RCC 7860 (cell line): ENCODE data around the gene USP10.

Experiments used
- DNase-seq: peaks from one replicate; pipeline ENCODE4 v3.0.0-alpha.2; 2015; ENCODE audit warnings: low spot score
- FAIRE-seq: peaks from 2 replicates; lab custom pipeline; 2012; peaks lifted over from hg19 to GRCh38; lab: Jason Lieb, UNC

USP10 gene

DNA sequence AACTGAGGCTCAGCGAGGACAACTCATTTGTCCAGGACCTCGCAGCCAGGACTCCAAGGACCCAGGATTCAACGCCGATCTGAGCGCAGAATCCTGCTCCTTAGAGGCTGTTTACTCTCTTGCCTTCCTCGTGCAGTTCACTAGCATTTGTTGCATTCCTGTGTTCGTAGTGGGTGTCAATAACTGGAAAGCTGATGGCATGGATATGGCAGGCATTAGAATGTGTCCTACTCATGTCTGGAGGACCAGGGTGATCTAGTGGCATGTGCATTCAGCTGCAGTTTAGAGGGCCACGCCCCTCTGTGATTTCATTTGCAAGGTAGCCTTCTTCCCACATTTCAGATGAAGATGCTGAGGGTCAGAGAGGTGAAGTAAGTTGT lies 120.5 kb downstream of the USP10 start:
- no peak for DNase-seq

DNA sequence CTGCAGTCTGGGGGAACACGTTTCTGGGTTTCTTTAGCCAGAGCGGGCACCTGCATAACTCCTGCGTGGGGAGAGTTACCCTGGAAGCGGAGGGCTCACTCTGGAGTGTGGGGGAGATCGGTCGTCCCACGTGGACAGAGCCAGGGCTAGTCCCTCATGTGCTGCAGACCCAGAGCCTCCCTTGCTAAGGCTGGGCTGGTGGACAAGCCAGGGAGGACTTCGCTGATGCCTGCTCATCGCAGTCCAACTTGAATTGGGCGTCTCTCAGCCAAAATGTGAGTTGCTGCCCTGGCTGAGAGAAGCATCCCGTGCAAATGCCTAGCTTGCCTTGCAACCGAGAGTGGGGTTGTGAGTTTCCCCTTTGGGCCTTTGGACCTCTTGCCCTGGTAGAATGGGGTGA lies 121.0 kb downstream of the USP10 start:
- DNase-seq (no peak), FAIRE-seq (no peak)

More for the DNA sequence above, 120.5 kb downstream of the USP10 start:
- FAIRE-seq = no peak

DNA sequence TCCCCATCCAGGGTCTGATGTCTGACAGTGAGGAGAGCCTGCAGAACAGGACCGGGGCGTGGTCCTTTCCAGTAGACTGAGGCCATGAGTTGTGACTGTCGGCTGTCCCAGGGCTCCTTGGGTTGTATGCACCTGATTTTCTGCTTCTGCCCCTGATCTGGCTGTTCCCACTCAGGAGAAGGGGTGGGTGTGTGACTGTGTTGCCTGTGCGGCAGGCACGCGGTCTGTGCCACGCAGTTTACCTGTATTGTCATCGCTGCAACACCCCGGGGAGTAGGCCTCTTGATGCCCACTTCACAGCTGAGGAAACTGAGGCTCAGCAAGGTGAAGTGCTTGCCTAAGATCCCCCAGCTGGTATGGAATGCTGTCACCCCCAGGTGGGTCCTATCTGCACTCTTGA lies 121.4 kb downstream of the USP10 start:
- DNase-seq (no peak), FAIRE-seq (no peak)

DNA sequence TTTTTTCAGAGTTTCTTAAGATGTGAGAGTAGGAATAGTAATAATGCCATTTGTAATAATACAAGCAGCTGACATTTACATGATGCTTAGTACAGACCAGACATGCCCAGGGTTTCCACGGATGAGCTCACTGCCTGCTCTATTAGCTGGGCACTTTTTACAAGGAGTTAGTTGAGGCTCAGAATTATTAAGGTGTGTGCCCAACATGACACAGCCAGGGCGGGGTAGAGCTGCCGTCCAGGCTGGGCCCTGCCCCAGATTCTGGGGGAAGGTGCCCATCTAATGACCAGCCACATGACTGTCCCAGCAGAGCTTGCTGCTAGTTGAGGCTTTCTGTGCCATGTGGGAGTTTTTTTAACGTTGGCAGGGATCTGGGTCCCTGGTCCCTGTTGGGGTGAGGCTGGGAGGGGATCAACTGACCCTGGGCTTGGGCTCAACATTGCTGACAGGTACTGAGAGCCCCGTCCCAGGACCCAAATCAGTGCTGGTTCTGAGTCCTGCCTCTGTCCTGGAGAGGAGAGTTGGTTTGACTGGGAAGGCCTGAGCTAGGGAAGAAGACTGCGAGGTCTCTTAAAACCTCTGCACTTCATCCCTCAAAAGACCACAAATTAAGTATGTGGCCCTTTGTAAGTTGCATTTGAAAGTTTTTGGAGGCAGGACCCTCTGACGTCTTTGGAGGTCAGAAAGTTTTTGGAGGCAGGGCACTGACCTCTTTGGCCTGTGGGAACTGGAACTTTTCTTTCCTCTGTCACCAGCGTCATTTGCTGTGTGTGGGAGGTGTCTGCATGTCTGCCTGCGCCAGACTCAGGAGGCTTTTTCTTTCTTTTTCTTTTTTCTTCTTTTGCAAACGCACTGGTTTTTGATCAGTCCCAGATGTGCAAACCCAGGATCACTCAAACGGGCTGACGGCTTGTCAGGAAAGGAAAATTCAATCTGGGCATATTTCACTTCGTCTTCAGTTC lies 122.2 kb downstream of the USP10 start:
- FAIRE-seq = no peak
- DNase-seq = no peak

DNA sequence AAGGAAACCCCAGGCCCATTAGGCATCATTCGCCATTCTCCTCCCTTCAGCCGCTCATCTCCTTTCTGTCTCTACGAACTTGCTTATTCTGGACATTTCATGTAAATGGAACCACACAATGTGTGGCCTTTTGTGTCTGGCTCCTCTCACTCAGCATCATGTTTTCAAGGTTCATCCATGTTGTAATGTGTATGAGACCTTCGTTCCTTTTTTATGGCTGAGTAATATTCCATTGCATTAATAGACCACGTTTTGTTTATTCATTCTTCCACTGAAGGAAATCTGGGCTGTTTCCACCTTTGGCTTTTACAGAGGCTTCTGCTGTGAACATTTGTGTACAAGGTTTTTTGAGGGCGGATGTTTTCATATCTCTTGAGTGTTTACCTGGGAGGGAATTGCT lies 123.2 kb downstream of the USP10 start:
- FAIRE-seq (no peak), DNase-seq (no peak)

DNA sequence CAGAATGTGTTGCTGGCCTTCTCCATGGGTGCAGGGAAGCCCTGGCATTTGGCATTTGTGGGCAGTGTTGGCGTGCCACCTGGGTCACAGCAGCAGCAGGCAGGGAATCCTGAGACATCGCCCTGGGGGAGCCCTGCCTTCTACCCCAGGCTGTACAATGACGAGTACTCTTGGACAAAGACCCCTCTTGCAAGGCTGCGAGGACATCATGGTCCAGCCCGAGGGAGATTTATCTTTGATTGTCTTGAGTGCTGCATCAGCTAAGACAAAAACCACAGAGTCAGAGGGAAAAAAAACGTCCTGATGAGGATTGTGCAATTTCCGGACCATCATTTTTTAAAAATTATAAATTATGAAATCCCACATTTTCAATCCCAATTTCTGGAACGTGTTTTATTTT lies 123.7 kb downstream of the USP10 start:
- FAIRE-seq (no peak), DNase-seq (no peak)

DNA sequence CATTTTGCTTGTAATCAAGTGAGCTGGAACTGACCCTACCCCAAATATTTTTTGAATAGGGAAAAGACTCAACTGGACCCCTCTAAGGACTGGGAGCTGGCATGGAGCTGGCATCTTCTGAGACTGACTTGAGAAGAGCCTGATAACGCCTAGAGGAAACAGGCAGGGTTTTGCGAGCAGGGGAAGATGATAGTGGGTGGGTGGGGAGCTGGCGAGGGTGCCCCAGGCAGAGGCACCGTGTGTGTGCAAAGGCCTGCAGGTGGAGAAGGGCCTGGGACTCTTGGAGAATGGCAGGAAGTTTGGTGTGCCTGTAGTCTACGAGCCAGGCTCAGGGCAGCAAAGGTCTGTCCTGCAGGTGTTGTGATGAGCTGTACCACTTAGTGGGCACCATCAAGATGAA lies 124.1 kb downstream of the USP10 start:
- no peak for DNase-seq
- no peak for FAIRE-seq

DNA sequence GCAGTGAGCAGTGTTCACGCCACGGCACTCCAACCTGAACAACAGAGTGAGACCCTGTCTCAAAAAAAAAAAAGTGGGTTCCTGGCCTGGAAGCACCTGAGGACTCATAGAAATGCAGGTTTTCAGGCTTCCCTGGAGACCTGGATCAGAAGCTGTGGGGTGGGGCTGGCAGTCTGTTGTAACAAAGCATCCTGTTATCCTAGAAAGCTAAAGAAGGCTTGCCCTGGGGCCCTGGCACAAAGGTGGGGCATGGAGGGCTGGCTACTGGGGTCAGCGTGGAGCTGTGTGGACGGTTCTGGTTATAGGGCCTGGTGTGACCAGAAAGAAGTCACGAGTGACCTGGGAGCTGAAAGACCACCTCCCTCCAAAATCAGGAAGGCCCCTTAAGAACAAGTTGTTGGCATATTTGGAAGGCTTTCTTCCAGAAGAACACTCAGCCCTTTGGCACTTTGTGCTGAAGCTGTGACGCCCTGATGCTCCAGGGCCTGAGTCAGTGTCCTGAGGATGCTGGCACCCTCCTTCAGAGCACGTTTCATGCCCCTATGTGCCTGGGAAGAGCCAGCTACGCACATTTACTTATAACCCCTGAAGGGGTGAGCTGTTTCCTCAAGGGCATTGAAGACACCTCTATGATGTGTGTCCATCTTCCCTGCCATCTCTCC lies 126.2 kb downstream of the USP10 start:
- FAIRE-seq (no peak), DNase-seq (no peak)

DNA sequence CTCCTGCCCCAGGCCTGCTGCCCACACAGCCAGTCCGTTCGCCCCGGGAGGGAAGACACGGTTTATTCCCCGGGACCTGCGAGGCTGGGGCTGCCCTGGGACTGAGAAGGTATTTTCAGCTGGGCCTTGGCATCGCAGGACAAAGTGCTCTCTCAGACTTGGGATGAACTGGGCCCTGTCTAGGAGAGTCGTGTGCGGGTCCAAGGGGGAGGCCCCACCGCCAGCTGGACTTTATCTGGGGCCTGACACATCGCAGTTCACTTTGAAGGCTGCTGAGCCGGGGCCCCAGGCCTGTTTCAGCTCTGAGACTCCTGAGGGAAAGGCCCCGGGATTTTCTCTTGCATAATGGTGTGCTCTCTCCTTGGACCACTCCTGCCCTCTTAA lies 126.8 kb downstream of the USP10 start:
- DNase-seq (no peak), FAIRE-seq (no peak)

DNA sequence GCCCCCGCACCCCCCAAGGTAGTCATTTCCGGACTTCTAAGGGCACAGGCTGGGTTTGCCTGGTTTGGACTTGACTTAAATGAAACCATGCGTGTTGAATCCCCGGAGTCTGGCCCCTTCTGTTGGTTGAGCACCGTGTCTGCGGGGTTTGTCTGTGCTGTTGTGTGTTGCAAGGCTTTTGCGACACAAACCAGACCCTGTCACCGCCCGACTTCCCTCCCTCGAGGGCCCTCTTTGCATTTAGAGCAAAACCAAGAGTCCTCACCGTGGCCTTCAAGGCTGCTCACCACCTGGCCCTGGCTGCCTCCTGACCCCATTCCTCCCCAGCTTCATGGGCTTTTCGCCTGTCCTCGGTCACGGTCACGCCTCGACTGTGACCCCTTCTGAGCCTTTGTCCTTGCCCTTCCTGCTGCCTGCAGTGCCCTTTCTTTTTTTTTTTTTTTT lies 127.4 kb downstream of the USP10 start:
- FAIRE-seq (no peak), DNase-seq (no peak)

DNA sequence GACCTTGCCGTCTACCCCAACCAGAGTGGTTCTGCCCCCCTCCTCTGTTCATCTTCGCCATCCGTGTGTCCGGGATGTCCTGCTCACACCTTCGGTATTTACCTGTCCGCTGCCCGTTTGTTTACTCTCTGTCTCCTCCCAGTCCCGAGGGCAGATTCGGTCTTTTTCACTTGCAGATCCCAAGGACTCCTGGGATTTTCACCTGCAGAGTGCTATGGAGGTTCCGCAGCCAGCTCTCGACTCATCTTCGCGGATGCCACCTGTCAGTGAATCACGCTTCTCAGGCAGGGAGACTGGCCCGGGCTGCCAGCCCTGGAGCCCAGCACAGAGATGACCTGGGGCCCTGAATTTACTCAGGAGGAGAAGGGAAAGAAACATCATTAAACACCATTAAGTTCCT lies 128.1 kb downstream of the USP10 start:
- FAIRE-seq = no peak
- no peak for DNase-seq

DNA sequence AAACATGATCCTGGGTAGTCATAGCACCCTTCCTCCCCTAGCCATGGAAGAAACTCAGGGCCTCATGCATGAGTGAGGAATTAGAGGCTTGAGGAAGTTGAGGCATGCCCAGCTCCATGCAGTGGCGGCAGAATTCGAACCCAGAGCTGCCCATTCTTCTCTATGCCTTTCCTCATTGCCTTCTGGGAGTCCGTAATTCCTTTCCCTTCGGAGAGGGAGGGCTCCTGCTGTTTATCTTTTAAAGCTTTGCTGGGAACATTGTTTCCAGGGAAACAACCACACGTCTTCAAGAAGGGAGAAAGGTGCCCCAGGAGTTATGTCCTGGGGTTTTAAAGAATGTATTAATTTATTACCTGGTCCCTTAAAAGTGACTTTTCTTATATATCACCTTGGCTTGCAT lies 128.5 kb downstream of the USP10 start:
- FAIRE-seq (no peak), DNase-seq (no peak)
